Adrenal gland (tissue), 5 donors: ENCODE results near the gene SYNGR1.

Experiments
- CTCF ChIP-seq, 6 experiments: fragments of 450-650 bp in 4 of 6; fragments of 200-600 bp in 2 of 6; sonication (generic) in 1 of 6; IDR thresholded peaks; 1 replicate in 5 of 6; 2 replicates in 1 of 6; pipeline versions ENCODE4 v1.5.1 to v1.8.0; 2016 to 2021; ENCODE audit warnings: antibody characterized with exemption in 6 of 6, mild to moderate bottlenecking in 2 of 6, moderate library complexity in 1 of 6
- POLR2A ChIP-seq, 2 donors: fragments of 450-650 bp; IDR thresholded peaks; one replicate each; pipeline ENCODE4 v1.6.1; 2017; ENCODE audit warnings: antibody characterized with exemption in 2 of 2, mild to moderate bottlenecking in 2 of 2, moderate library complexity in 1 of 2
- donor health status: DM: no; HTN: no; CAD: no.

- TF ChIP-seq POLR2A (IDR thresholded peaks at IDR 0.05) (no peak), CTCF (IDR thresholded peaks at IDR 0.05) (no peak)
These were observed 64.6 kb downstream of the SYNGR1 start for GRCh38 chr22:39414377-39414776.
